GM19438 (cell line): Measurements from ENCODE around the gene ARL8B.

Experiments used
- ATAC-seq: cut with Tn5 transposase; IDR thresholded peaks from one replicate; pipeline ENCODE4 v1.9.1; 2021; ENCODE audit warnings: low read depth; ENCODE audit not compliant: unreplicated experiment

The ARL8B gene

DNA sequence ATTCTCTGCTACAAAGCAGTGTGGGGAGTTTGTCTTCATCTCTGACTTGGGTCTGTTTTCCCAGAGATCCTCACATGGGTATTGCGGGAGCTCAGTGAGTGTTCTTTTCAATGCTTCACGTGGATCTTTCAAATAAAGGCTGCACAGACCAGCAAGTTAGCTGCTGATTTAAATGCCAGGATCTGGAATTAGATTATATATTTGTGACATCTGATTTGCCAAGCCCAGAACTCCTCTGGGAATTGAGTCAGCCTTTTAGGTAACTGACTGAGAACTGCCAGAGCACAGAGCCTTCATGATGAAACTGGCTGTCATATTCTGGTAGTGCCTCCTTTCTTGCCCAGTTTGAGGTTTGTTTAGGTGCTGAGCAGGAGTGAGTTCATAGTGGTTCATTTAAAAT lies 80.1 kb downstream of the ARL8B start:
- no peak for ATAC-seq

DNA sequence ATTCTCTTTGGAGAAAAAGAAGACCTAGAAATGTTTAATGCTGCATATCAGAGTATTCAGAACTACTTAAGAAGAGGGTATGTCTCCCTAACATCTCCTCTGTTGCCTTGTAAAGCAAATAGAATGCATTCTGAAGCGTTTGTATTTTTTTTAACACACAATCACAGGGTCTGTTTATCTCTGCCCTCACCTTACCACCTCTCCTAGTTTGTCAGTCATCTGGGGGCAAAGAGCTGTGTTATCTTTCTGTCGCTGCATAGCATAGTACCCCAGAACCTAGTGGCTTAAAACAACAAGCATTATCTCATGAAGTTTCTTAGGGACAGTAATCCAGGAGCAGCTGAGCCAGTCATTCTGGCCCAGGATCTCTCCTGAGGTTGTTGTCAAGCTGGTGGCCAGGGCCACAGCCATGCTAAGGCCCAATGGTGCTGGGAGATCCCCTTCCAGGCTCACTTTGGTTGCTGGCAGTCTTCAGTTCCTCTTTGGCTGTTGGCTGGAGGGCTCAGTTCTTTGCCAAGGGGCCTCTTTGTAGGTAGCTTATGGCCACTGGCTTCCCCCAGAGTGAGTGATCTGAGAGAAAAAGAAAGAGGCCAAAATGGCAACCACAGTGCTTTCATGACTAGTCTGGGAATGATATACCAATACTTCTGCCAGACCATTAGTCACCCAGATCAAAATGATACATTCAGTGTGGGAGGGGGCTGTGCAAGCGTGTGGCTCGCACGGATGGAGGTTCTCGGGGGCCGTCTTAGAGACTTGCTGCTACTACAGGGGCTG lies 83.3 kb downstream of the ARL8B start:
- peak; percentile 99 for ATAC-seq

DNA sequence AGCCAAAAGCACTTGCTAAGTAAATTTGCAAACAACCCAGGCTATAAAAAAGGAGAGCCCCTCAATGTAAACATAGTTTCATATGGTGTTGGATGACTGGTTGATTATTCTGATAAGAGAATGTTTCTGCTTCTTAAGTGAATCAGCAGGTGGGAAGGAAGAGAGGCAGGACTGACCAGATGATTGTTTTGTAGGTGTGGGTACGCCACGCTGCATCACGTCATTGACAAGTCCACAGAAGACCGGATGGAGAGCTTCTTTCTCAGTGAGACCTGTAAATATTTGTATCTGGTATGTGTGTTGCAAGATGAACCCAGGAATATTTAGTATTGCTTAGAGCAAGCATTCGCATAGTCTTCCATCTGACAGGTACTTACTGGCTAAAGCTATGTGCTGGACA lies 88.8 kb downstream of the ARL8B start:
- no peak for ATAC-seq

DNA sequence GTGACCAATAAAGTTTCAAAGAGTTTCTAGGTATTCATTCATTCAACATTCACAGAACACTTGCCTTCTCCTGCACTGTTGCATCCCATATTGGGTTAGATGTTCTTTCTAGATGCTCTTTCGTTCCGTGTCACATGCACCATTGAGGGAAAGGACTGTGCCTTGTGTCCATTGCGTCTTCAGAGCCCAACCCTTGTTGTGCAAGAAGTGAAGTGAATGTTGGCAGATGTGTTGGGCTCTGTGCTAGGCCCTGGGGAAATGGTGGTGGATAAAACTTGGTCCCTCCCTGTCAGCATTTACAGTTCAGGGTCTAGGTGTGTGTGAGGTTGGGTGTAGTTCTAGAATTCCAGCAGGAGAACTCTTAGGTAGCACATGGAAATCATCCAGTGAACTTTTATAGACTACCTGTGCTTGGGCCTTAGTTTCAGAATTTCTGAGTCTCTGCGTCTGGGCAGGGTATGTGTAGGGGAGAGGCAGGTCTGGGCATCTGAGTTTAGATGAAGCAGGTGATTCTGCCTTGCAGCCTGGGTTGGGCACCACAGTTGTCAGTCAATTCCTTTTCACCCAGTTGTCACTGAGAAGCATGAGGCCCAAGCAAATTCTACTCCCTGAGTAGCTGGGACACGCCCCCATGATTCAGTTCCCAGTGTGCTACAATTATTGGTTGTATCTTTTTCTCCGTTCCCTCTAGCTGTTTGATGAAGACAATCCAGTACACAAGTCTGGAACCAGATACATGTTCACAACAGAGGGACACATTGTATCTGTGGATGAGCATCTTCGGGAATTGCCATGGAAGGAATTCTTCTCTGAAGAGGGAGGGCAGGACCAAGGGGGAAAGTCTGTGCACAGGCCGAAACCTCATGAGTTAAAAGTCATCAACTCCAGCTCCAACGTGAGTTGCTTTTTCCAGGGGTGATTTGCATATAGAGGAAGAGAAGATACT lies 90.8 kb downstream of the ARL8B start:
- ATAC-seq, result no peak

DNA sequence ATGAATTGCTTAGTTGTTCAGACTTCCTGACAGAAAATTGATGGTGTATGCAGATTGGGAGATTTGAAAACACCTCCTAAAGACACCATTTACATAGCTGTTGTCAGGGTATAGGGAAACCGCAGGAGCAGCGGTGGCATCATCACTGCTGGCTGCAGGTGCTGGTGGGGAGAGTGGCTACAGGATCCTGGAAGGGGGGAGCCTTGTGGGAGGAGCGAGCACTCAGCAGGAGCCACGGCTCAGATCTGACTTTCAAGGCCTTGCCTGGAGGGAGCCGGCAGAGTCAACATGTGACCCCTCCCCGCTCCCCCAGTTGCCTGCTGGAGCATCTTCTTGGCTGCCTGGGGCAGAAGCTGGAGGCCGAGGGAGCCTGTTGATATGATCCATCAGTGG lies 91.5 kb downstream of the ARL8B start:
- ATAC-seq, result no peak

DNA sequence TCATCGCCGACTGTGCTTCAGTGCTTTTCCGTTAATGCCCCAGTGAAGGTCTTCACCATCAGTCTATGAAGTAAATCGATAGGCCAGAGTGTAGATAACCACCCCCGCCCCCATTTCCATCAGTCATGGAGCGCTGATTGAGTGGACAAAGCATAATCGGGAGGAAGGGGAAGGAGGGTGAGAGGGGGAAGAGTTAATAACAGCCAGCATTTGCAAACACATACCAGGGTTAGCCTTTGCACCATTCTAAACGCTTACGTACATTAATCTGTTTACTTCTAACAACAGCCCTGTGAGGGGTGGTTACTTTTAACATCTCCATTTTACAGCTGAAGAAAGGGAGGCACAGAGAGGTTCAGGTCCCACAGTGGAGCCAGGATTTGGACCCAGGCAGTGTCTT lies 92.3 kb downstream of the ARL8B start:
- no peak for ATAC-seq

DNA sequence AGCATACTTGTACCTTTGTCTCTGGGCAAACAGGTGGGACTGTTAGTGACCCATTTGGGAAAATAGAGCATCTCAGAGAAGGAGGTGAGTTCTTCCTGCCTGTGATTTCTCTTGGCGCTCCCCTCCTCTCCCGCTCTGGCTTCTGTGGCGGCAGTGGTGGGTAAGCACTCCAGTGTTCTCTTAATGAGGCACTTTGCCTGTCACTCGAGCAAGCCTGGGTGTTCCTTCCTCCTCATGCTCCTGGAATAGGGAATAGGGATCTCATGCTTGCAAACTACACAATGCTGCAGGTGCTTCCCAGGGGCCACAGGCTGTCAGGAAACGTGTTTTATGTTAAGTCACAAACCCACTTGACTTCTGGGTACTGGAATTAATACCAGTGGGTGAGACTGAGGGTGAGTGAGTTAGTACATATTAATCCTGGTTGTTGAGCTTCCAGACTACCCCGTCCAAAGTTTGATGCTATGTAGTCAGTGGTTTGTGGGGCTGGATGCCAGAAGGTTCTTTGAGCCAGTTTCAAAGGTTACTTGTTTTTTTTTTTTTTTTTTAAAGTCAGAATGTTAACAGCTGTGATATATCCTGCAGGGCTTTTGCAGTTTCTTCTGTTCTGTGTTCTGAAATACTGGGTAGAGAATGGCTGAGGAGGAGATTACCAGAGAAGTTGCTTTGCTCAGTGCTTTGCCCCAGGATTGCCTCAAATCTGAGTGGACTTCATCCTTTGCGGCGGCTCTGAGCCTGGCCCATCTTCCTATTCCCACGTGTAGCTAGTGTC lies 95.9 kb downstream of the ARL8B start:
- ATAC-seq, result no peak

DNA sequence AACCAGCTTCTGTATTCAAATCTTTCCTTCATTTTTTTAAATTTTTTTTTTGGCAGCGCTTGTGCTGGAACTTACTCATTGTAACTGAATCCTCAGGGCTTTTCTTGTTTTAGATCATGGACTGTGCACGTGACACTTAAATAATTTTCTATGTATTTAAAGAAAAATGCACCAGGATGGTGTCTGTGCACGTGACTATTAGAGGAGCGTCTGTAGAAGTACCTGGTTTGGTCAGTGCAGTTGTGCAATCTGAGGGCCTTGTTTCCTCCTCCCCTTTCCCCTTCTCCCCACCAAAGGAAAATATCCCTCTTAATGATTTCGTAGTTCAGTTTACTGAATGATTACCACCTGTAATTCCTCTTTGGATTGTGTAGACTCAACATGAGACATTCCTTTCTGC lies 96.7 kb downstream of the ARL8B start:
- ATAC-seq, result no peak

DNA sequence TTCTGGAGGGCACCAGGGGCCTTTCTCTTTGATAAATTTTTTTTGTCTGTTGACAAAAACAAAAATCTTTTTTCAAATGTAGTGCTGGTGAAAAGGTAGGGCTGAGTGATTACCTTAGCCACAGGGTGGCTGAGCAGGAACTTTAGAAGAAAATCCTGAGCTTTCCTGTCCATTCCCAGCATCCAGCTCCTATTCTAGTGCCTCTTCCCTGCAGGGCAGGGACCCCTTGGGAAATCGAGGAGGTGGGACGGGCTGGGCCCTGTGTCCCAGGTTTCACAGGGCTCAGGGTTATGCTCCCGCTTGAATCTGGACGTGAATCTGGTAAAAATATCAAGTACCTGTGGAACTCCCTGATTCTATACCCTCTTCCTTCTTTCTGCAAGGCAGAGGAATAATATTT lies 97.1 kb downstream of the ARL8B start:
- ATAC-seq, result no peak

DNA sequence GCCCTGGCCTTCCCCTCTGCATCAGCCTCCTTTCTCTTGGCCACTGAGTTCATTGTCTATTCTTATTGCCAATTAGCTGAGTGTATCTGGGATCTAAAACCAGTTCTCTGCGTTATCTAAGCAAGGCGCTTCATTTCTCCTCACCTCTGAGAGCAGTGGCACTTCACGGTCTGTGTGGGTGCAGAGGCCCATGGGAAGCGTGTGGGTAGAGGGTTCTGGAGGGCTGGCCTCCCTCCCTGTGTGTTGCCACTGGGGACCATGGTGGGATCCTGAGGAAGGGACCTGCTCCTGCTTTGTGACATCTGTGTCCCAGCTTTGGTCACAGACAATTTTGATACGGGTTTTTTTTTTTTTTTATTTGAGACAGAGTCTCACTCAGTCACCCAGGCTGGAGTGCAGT lies 98.1 kb downstream of the ARL8B start:
- no peak for ATAC-seq

DNA sequence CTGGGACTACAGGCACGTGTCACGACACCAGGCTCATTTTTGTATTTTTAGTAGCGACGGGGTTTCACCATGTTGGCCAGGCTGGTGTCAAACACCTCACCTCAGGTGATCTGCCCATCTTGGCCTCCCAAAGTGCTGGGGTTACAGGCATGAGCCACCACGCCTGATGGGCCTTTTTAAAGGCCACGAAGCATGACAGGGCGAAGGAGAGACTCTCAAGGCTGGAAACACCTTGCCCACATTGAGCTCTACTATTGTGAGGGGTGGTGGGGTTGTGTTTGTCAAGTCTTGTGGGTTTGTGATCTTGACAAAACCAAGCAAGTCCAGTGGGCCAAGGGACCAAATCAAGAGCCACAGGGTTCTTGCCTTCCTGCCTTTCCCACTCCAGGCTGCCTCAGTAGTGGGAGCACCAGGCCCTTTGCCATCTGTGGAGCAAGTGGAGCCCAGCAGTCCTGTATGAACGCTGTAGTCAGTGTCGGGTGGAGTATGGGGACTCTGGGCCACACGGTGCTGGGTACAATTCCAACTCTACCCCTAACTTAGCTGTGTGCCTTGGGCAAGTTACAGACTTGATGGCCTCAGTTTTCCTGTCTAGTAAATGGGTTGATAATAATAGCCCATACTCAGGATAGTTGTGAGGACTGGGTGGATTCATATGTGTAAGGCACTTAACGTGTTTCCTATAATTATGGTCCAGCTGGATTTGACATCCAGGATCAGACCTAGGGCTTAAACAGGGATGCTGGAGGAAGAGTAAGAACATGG lies 98.8 kb downstream of the ARL8B start:
- ATAC-seq, result no peak

DNA sequence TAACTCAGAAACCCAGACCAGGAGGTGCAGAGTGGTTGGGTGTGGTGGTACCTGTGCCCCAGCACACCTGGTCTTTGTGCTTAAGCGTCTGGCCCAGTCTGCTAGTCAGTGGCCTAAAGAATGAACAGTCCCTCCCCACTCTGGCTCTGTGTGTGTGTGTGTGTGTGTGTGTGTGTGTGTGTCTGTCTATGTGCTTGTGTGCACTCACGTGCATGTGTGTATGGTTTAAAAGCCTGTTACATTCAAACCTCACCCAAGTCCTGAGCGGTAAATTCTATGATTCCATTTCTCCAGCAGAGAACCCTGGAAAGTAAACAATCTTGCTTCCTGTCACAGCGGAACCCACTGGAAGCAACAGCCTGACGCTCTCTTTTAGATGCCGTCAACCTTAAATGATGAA lies 99.6 kb downstream of the ARL8B start:
- ATAC-seq, result no peak

DNA sequence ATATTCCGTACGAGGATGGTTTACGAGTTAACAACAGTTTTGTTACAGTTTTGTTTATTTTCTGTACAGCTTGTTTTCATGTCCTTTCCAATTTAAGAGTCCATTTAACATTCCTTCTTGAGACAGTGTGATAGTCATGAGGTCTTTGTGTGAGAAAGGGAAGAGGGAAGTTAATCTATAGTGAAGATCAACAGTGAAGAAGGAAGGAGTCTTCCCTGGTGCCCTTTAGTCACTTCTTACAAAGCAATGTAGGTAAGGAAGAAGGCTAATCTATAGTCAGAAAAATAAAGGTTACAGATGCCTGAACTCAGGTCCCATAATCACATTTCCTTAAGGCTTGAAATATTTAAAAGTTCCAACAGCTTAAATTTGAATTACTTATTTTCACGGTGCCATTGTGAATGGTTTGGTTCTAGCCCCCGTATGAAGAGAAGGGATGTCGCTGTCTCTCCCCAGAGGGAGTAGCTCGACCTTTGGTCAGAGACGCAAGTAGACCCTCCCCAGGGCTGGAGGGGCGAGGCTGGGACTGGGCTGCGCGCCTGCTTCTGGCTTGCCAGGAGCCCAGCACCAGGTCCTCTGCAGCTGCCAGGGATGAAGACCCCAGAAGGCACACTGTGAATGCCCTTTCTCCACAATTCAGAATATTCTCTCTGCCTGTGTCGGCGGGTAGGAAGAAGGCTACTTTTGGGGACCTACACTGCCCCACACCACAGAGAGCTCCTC lies 100.4 kb downstream of the ARL8B start:
- no peak for ATAC-seq

DNA sequence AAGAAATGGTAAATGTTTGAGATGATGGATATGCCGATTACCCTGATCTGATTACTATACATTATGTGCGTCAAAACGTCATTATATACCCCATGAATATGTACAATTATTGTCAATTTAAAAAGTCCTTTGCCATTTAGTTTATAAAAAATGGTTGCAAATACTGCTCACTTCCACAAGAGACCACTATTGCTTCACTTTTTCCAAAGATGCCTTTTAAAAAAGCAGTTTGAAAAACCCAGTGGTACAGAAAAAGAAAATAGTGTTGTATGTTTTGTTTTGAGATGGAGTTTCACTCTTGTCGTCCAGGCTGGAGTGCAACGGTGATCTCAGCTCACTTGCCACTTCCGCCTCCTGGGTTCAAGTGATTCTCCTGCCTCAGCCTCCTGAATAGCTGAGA lies 104.7 kb downstream of the ARL8B start:
- no peak for ATAC-seq

DNA sequence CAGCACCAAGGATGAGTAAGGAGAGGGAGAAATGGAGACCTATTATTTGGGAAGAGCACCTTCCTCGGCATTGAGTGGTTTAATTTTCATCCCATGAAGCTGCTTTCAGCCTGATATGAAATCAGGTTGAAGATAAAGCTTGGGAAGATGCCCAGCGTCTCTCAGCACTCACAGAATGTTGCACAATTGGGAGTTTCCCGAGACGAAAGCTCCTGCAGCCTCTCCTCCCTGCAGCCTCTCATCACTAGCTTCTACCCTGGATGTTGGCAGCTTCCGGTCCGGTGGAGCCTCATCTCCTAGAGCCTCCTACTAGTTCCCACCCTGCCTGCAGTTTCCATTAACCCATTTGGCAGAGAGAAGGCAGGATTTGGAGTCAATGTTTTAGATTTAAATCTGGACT lies 105.7 kb downstream of the ARL8B start:
- no peak for ATAC-seq

DNA sequence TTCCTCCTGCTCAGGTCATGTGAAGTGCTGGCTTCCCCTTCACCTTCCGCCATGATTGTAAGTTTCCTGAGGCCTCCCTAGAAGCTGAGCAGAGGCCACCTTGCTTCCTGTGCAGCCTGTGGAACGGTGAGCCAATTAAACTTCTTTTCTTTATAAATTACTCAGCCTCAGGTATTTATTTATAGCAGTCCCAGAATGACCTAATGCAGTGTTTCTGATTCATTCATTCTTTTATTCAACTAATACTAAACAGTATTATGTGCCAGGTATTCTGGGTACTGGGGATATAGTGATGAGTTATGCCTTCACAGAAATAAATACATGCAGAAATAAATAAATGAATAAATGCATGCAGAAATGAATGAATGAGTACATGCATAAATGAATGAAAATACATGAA lies 107.3 kb downstream of the ARL8B start:
- no peak for ATAC-seq
